GM19351 (cell line): ENCODE measurements around the gene PYGL.
"Not testable (repeated sequence)": the region's sequence is repeated elsewhere in the genome, so short reads cannot be mapped to it uniquely, and the experiment has no call there.

Source experiments
- ATAC-seq: cut with Tn5 transposase; IDR thresholded peaks from one replicate; pipeline ENCODE4 v1.9.1; 2021; ENCODE audit warnings: mild to moderate bottlenecking, moderate library complexity; ENCODE audit not compliant: unreplicated experiment

The PYGL gene

DNA sequence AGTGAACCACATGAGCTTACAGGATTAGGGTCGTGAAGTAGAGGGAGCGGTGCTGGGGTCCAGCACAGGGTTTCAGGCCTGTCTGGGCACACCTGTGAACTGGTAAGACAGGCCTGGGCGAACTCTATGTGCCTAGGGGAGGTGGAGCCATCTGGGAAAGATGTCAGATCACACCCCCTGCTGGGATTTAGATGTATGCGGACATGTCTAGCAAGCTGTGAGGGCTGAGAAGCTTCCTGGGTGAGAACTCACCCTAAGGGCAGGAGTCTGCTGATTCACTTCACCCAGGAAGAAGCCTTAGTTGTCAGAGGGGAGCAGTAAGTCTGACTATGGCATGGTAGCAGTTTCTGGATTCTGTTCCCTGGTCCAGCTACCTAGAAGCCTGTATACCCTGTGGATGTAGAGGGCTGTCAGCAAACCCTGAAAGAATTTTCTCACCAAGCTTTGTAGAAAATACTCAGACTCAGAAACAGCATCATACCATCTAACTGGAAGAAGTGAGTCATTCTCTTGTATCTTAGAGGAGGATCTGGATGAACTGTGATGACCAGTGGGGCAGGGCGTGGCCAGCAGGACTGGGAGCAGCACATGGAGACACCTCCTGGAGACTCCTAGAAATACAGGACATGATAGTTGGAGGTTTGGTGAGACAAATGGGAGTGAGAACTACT lies 11.2 kb upstream of the PYGL start:
- no peak for ATAC-seq

DNA sequence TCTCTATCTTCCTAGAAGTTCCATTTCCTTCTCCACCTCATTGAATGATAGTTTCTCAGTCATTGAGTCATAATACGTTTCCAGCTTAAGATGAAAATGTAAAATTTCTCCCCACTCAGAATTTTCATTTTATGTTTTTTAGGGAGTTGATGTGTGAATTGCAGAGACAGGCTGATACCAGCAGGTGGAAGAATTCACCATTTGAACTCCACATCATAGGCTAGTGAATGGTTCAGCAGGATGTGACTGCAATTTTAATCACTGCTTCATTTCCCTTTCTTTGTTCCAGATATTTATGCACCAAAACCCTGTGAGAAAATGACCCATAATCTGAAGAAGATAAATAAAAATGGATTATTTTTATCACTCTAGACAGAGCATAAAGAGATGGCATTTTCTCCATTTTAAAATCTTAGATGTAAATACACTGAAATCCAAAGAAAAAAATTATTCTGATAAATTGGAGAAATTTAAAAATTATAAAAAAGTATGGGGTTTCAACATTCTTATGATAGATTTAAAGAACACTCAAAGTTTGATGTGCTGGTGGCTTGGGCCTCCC lies 10.6 kb upstream of the PYGL start:
- ATAC-seq: no peak

DNA sequence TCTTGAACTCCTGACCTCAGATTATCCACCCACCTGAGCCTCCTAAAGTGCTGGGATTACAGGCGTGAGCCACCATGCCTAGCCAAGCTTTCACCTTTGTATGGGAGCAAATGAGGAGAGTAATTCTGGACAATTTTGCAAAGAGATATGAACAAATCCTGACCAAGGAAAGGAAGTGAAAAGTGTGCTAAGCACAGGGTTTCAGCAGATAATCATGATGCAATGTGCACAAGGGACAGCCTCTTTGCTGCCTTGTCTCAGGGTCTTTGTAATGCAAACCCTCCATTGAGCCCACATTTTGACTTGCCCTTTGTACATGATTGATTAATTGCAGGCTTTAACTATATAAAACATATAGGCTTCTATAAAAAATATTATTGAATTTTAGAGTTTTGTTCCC lies 9.2 kb upstream of the PYGL start:
- no peak for ATAC-seq

DNA sequence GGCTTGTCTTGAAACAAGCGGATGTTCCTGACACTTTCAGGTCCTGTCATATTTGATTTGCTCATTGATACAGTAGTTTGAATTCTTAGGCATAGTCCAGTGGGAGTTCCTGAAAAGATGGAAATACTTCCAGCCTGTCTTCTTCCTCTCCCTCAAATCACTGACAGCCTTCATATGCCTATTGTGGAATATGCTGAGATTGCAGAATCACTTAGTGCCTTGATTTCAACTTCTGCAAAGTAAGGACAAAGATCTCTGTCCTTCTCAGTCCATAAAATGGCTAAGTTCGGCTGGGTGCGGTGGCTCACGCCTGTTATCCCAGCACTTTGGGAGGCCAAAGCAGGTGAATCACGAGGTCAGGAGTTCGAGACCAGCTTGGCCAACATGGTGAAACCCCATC lies 6.7 kb upstream of the PYGL start:
- no peak for ATAC-seq

DNA sequence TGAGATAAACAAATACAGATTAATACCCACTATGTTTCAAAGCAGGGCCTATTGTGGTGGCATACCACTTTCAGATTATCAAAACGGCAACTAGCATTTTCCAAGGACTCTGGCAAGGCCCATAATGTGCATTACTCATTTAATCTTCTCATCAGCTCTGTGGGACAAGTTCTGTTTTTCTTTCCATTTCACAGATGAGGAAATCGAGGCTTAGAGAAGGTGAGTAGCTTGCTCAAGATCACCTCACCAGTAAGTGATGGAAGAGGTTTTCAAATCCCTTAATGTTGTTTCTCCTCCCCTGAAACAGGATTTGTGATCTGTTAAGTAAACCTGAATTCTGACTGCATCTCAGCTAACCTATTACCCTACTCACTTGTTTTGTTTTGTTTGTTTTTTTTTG lies 3.9 kb upstream of the PYGL start:
- no peak for ATAC-seq

DNA sequence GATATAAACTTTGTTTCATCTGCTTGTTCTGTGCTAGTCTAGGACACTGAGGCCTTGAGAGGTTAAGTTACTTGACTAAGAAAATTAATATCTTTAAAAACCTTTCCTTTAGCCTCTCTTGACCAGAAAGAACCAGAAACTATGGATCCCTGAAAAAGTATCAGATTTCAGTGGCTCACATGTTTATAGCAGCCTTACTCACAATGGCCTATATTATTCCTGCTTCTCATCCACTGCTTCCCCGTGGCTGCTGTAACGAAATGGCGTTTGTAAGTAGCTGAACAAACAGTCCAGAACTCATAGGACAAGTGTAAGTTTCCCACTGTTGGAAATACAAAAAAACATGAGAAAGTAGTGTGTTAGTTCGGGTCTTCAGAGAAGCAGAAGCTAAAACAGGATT lies 3.2 kb upstream of the PYGL start:
- ATAC-seq: no peak

DNA sequence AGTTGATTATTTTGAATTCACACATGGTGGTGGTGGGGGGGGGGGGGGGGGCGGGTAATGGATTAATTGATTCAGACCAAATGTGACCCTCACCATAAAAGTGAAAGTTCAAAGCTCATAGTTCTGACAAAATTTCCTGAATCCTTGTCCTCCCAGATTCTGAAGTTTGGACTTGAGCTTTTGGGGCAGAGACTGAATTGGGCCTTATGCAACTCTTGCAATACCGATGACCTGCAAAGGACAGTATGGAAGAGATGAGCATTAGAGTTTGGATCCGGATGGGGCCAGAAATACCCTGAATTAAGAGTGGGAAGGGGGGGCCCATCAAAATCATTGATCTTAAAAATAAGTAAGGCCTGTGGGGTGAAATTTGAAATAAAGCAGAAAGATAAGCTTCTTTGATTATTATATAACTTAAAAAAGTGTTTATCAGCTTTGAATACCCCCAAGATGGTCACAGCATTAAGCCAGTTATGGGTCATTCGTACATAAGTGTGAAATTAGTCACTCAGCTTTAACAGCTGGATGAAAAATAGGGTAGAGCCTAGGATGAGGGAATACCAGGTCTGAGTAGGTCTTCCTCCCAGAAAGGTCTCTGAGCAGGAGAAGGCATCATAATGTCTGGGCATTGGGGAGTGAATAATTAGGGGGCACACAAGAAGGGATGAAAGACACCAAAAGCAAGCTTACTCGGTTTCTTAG lies 2.1 kb upstream of the PYGL start:
- ATAC-seq: no peak

DNA sequence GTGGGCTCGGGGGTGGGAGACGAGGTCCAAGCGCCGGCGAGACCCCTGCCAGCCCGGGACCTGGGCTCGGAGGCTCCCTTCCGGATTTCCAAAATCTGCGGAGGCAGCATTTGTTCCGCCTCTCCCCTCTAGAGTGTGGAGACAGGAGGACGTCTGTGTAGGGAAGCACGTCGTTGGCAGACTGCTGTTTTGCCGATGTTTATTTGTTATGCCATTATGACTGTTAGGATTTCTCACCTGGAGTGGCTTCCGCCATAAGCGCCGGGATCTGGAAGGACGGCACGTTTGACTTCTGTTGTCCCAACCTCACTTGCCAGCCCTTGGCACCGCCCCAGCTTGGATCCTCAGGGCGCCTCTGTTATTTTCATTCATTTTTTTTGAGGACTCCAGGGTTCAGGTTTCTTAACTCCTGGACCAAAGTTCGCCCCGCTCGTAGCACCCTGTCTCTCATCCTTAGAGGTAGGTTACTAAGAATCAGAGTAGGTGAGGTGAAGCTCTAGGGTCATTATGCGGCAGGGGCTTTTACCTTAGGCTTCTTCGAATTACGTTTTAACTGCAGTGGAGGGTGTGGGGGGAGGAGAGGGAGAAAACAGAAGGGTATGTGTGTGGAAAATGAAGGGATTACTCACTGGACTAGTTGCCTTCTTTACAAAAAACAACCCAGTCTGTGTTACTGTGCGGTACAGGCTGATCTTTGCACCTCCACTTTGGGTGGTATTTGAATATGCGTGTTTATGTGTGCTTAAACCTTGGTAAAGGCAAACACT lies 547 bp upstream of the PYGL start:
- ATAC-seq: peak; percentile 20

DNA sequence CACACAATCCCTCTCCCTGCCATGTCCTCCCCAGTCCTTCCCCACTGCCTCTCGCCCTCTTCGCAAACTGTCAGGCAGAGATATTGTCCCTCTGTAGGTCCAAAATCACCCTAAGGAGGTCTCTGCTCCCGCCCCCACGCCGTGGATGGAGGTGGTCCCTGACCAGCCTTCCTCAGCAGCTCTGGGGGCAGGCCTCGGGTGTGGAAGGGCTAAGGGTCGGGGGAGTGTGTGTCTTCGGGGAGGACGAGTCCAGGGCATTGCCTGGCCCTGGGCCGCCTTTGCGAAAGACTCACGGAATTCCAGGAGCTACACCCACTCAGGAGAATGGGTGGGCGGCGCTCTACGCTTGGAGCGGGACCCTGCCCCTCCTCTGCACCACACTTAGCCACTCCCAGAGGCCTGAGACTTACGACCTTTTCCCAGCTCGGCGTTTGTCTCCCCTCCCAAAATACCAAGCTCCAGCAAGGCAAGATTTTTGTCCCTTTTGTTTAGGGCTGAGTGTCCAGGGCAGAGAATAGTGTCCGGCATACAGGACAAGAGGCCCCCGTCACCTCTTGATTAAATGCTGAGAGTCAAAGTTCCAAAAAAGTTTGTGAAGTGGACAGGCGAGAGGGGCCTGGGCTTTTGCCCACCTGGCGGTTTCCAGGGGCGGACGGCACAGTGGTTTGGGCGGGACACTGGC lies 881 bp downstream of the PYGL start:
- ATAC-seq: no peak

DNA sequence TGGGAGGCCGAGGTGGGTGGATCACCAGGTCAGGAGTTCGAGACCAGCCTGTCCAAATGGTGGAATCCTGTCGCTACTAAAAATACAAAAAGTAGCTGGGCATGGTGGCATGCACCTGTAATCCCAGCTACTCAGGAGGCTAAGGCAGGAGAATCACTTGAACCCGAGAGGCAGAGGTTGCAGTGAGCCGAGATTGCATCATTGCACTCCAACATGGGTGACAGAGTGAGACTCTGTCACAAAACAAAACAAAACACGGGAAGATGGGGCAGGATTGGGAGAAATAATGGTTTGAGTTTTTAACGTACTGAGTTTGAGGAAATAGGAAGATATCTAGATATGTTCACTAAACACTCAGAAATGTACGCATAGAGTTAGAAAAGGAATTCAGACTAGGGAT lies 2.6 kb downstream of the PYGL start:
- ATAC-seq: not testable (repeated sequence)

DNA sequence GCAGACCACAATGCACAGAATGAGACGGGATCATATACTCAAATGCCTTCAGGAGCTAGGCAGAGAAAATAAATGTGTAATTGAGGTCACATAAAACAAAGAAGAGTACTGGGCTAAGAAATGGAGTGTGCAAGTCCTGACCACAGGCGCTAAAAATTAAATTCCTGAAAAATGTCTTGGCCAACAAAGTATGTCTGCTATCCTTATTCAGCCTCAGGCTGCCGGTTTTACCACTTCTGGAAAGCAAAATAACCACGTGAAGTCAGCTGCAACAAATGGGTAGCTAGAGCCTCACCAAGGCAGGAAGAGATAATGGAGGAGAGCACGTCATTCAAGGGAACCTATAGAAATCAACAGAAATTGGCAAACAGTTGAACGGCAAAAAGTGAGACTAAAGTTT lies 3.1 kb downstream of the PYGL start:
- ATAC-seq: no peak

DNA sequence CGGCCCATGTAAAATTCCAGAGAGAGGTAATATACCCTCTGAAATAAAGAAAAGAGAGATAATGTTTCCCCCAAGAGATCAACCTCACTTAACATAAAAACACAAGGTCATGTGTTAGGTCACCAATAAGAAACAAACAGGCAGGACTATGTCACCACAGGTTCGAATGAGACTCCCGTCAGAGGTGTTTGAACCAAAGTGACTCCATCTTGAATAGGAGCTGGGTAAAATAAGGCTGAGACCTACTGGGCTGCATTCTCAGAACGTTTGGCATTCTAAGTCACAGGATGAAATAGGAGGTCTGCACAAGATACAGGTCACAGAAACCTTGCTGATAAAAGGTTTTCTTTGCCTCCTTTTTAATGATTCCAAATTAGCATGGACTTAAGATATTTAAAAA lies 6.5 kb downstream of the PYGL start:
- no peak for ATAC-seq

DNA sequence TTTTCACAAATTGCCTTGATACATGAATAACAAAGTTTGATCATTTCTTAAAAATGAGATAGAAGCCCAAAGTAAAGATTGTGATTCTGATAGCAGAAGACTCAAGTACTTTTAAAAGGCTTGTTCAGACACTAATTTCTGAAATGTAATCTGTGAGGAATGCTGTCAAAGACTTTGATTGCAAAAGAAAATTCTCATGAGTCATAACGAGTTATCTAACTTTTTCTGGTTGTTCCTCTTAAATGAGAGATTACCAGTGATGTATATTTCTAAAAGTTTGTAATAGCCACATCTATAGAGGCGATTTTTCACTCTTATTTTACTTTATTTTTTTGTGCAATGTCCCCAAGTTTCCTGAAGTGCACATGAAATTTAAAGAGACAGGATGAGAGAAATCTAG lies 7.0 kb downstream of the PYGL start:
- ATAC-seq: no peak

DNA sequence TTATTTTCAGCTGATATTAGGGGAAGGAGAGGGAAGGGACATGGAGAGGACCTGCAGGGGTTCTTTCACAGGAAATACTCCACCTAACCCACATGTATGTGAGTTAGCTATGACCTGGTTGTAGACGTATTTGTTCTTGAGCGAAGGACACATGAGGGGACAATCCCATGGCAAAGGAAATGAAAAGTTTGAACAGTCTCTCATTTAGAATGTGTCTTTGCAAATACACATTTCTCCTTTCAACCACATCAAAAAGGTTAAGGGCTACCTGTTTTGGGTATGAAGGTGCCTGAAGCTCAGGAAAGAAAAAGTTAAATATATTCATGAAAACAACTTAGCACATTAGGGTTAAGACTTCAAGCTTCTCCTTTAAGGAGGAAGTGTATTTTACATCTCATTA lies 7.4 kb downstream of the PYGL start:
- peak; percentile 53 for ATAC-seq

DNA sequence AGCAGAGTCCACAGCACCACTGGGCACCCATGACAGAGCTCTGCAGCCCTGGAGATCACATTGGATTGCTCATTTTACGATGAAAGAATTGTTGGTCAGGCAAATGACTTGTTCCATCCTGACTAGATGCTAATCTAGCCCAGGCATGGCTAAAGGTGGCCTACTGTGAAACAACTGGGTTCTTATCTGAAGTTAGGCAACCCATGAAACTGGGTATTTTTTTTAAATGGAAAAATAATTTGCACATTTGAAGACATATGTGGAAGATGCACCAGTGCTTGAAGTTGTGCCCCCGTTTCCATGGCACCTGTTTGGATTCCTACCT lies 8.3 kb downstream of the PYGL start:
- ATAC-seq: no peak

DNA sequence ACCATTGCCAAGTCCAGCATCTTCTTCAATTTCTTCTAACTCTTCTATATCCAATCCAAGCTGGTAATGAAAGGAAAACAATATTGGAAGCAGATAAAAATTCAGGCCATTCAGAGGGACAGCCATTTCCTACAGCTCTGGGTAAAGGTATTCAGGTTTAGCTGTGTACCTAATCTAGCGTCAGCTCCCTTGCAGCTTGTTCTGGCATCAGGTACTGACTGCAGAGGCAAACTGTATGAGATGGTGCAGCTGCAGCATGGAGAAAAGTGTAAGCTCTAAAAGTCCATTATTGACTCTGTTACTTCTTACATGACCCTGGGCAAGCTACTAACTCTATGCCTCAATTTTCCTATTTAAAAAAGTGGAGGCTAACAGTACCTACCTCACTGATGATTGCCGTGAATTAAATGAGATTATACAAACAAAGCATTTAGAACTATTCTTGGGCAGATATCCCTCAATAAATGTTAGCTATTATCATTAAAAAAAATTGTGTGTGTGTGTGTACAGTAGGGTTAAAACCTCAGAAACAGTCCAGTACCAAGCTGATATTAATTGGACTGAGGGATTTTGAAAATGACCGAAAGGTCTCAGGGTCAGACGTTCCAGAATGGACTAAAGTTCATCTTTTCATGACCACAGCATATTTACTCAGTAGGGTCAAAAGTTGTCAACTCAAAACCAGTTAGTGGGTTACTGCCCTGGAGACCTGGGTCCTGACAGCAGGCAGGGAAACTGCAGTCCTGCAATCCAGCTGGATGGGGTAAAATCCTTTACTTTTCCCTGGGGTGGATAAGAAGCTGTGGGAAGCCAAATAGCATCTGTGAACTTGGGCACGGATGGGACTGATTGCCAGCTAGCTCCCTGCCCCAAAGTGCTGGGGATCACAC lies 8.9 kb downstream of the PYGL start:
- ATAC-seq: no peak

DNA sequence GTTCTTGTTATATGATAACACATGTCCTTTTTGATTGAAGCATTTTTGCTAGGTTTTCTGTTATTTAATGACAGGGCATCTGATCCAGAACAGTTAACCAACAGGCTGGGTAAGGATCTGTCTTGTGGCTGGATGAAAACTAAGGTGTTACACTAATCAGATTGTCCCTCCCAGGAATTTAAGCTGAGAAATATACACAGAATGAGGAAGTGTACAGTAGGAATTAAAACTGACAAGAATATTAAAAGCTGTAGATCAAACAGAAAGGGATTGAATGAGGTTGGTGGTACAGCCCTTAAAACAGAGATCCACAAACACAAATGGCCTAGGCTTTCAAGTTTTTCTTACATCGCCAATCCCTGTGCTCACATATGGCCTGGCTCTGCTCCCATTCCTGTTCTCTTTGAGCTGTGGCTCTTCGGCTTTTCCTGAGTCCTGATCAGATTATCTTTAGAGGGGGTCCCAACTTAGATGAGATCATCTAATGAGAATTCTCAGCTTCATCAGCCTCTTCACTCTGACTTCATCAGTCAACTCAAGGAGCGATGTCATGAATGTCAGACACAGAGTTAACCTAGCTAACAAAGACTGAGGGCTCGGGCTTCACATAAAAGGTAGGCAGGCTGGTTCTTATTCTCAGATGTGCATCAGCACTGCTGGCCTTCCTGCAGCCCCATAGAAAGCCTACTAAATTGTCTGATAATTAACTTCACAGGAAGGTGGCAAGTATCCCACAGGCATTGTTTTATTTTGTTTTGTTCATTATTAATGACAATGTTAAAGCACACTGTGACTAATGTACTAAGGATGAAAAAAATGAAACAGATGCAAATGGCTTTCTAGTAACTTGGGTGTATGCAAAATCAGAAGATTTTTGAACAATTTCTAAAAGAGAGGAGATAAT lies 11.4 kb downstream of the PYGL start:
- no peak for ATAC-seq

DNA sequence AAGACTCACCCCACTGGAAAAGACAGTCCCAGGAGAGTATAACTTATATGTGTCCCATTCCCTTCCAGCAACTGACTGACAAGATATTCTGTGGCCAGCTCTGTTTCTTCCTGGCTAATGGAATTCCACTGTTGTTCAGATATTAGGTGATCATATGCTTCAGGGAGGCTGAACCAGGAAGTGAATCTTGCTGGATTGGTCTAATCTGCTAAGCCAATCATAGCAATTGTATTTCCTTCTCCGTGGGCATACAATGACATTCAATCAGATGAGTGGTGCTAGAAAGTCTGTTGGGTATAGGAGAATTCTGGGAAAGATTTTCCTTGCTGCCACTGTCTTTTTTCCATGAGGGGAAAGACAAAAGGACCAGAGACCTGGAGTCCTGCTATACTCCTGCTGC lies 12.1 kb downstream of the PYGL start:
- ATAC-seq: no peak

DNA sequence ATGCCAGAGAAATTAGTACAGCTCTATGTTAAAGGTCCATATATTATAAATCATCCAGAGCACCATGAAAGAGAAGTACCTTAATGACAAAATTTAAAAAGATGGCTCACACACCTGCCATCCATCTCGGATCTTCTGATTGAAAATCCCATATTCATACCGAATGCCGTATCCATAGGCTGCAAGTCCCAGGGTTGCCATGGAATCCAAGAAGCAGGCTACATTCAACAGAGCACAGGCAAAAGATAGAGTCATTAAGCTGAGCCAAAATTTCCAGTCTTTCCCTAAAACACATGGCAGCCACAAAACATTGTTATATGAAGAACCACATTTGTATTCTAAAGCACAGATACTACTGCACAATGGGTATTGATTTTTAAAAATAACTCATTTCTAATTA lies 12.7 kb downstream of the PYGL start:
- ATAC-seq: no peak
